AG10803 (cell line): ENCODE measurements around the gene BOD1.

Experiments
- DNase-seq: peaks from one replicate; pipeline ENCODE4 v3.0.0; 2010; ENCODE audit warnings: low read depth
- H3K4me3 ChIP-seq: 2 replicates; pipeline ENCODE4 v1.5.1; 2011; ENCODE audit warnings: mild to moderate bottlenecking, low read length, control low read depth
- TF ChIP-seq, protein P1 (sequence below): conservative IDR thresholded peaks from 2 replicates; pipeline ENCODE4 v1.5.1; 2011; ENCODE audit warnings: mild to moderate bottlenecking, low read length, control low read depth, inconsistent platforms

BOD1 gene

DNA sequence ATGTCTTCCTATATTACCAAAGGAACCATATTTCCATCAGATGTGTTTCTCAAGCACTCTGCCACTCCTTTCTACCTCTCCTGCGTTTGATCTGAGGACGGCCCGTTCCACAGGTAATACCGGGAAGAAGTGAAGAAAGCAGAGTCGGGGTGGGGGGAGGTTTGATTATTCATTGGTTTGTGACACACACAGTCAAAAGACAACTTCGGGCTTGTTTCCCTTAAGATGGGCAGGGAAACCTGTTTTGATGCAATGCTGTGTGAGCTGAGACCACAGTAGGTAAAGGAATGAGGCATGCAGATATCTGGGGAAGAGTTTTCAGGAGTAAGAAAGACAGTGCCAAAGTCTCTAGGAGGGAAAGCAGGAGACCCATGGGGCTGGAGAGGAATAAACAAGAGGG lies 54.0 kb downstream of the BOD1 start:
- H3K4me3 ChIP-seq: no peak overlapping the region
- TF ChIP-seq, protein P1, sequence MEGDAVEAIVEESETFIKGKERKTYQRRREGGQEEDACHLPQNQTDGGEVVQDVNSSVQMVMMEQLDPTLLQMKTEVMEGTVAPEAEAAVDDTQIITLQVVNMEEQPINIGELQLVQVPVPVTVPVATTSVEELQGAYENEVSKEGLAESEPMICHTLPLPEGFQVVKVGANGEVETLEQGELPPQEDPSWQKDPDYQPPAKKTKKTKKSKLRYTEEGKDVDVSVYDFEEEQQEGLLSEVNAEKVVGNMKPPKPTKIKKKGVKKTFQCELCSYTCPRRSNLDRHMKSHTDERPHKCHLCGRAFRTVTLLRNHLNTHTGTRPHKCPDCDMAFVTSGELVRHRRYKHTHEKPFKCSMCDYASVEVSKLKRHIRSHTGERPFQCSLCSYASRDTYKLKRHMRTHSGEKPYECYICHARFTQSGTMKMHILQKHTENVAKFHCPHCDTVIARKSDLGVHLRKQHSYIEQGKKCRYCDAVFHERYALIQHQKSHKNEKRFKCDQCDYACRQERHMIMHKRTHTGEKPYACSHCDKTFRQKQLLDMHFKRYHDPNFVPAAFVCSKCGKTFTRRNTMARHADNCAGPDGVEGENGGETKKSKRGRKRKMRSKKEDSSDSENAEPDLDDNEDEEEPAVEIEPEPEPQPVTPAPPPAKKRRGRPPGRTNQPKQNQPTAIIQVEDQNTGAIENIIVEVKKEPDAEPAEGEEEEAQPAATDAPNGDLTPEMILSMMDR: no peak
- no peak for DNase-seq
